Liver (tissue), 3 donors: ENCODE data around the gene TRIML1.

Experiments used
- CTCF ChIP-seq: fragments of 150-350 bp; IDR thresholded peaks from 2 replicates; pipeline ENCODE4 v1.5.1; 2017; ENCODE audit warnings: improper control_type of control experiment, low read depth, low read length; ENCODE audit not compliant: missing input control
- EGR1 ChIP-seq, 2 donors: IDR thresholded peaks; 2 replicates each; pipeline ENCODE4 v1.6.1; 2016 to 2018; ENCODE audit warnings: antibody characterized with exemption in 2 of 2, low read depth in 2 of 2
- JUND ChIP-seq, 2 donors: IDR thresholded peaks; 2 replicates each; pipeline ENCODE4 v1.6.1; 2016; ENCODE audit warnings: antibody characterized with exemption in 2 of 2
- MAX ChIP-seq: IDR thresholded peaks from 2 replicates; pipeline ENCODE4 v1.6.1; 2016; ENCODE audit warnings: antibody characterized with exemption
- RXRA ChIP-seq, 2 donors: IDR thresholded peaks; 2 replicates each; pipeline ENCODE4 v1.6.1; 2017 to 2018; ENCODE audit warnings: antibody characterized with exemption in 2 of 2, mild to moderate bottlenecking in 1 of 2
- TAF1 ChIP-seq: conservative IDR thresholded peaks from 2 replicates; pipeline ENCODE4 v1.6.1; 2016; ENCODE audit warnings: antibody characterized with exemption, mild to moderate bottlenecking
- YY1 ChIP-seq: IDR thresholded peaks from 2 replicates; pipeline ENCODE4 v1.6.1; 2016; ENCODE audit warnings: antibody characterized with exemption, mild to moderate bottlenecking
- ZBTB33 ChIP-seq: IDR thresholded peaks from 2 replicates; pipeline ENCODE4 v1.6.1; 2016; ENCODE audit warnings: antibody characterized with exemption
- donor health status: healthy.
- donor health status: healthy.

- no peak for TF ChIP-seq CTCF
- no peak for TF ChIP-seq EGR1 (IDR thresholded peaks at IDR 0.05; ENCODE audit: low read depth in 2 of 2)
- no peak for TF ChIP-seq MAX
- no peak for TF ChIP-seq ZBTB33
- TF ChIP-seq TAF1, result no peak
- TF ChIP-seq JUND (IDR thresholded peaks at IDR 0.05), result no peak
- no peak for TF ChIP-seq RXRA (IDR thresholded peaks at IDR 0.05)
- TF ChIP-seq YY1, result no peak
Measured at GRCh38 chr4:188160406-188160805, 21.2 kb downstream of the TRIML1 start.
